ENCODE results near the gene TBC1D32. TPM values are rescaled to one million over a fixed set of nuclear protein-coding genes. Genes with fewer than 3 reads are reported as not detected.

TBC1D32 gene
- total and polyA plus RNA-seq, 2 donors (not counting 3 experiments of a cell fraction or from before 2014, with no cell fraction given): 2.5 to 4.0 TPM

DNA sequence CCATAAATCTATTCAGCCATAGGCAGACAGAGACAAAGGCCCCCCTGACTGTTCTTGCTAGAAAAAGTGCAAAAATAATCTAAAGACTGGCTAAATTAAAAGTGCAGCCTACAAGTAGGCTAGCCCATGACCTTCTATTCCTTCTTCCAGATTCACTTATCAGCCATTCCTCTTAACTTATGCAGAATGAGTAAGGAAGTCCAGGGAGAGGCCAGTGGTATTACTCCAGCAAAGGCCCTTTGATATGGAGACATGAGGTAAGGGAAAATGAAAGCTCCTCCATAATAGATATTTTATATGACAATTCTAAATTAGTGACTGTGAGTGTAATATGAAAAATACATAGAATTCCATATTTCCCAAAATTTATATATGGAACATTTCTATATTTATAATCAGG, 199.4 kb downstream of the TBC1D32 start:
- CTCF ChIA-PET: interaction anchor here (1.4 kb wide), 1 partner anchor 9 kb away, joined by 3 read pairs; no protein-coding TSS in a partner anchor

More for the DNA sequence above, 199.4 kb downstream of the TBC1D32 start:
- dilution Hi-C loops (cut with MboI; ENCODE audit: extremely low pct_ligation_motif_present, low sequenced_read_pairs) (no loop called here), intact Hi-C loops (cut with micrococcal nuclease) (no loop called here)
- FAIRE-seq: no peak
- Histone ChIP-seq H3K4me2 (ENCODE audit: insufficient read depth, low read length) (no peak overlapping the region), H3K36me3 (ENCODE audit: control insufficient read depth in 2 of 2, extremely low read depth in 1 of 2, insufficient read depth in 2 of 2, low read length in 2 of 2) (no peaks in the 10 kb centered on the region), H3K9me3 (replicated peaks; ENCODE audit: control insufficient read depth, insufficient read depth, low read length) (no peaks in the 10 kb centered on the region), H4K20me1 (replicated peaks; ENCODE audit: control insufficient read depth, extremely low read depth, insufficient read depth, low read length) (no peaks in the 10 kb centered on the region), H3K4me1 (ENCODE audit: control insufficient read depth, extremely low read depth, insufficient read depth, low read length) (no peaks in the 10 kb centered on the region), H3K79me2 (ENCODE audit: control insufficient read depth, insufficient read depth, low read length) (no peaks in the 10 kb centered on the region), H3K4me3 (replicated peaks in 1 of 3; ENCODE audit: insufficient read depth in 1 of 3, low read depth in 1 of 3, low read length in 3 of 3) (no peak overlapping the region), H3K27me3 (ENCODE audit: control insufficient read depth in 2 of 2, insufficient read depth in 2 of 2, low read length in 2 of 2) (no peaks in the 10 kb centered on the region), H3K27ac (ENCODE audit: insufficient read depth, low read depth, low read length) (no peak overlapping the region), H3K9ac (replicated peaks; ENCODE audit: extremely low read depth, insufficient read depth, low read length) (no peak overlapping the region), H3K9me1 (replicated peaks; ENCODE audit: control insufficient read depth, extremely low read depth, insufficient read depth, low read length) (no peaks in the 10 kb centered on the region), H2AFZ (ENCODE audit: low read depth, low read length) (no peak overlapping the region)
- BruUV-seq (replicated peaks): no TSS peak
- no peak for DNase-seq (ENCODE audit: low read depth, low spot score)
- POLR2A ChIA-PET: no interaction called here
- TF ChIP-seq, protein P1, sequence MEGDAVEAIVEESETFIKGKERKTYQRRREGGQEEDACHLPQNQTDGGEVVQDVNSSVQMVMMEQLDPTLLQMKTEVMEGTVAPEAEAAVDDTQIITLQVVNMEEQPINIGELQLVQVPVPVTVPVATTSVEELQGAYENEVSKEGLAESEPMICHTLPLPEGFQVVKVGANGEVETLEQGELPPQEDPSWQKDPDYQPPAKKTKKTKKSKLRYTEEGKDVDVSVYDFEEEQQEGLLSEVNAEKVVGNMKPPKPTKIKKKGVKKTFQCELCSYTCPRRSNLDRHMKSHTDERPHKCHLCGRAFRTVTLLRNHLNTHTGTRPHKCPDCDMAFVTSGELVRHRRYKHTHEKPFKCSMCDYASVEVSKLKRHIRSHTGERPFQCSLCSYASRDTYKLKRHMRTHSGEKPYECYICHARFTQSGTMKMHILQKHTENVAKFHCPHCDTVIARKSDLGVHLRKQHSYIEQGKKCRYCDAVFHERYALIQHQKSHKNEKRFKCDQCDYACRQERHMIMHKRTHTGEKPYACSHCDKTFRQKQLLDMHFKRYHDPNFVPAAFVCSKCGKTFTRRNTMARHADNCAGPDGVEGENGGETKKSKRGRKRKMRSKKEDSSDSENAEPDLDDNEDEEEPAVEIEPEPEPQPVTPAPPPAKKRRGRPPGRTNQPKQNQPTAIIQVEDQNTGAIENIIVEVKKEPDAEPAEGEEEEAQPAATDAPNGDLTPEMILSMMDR (IDR thresholded peaks at IDR 0.05; ENCODE audit: extremely low read depth in 1 of 2, insufficient read depth in 1 of 2, low read depth in 1 of 2, low read length in 2 of 2): no peak
- TF ChIP-seq FOS (IDR thresholded peaks at IDR 0.05; ENCODE audit: borderline replicate concordance, insufficient read depth, low read length) (no peak), JUN (IDR thresholded peaks at IDR 0.05; ENCODE audit: borderline replicate concordance, insufficient read depth, insufficient read length, low read depth) (no peak), EZH2 (IDR thresholded peaks at IDR 0.05; ENCODE audit: borderline replicate concordance, low read depth, low read length, severe bottlenecking) (no peak), MAX (IDR thresholded peaks at IDR 0.05; ENCODE audit: insufficient read depth, insufficient read length) (no peak), POLR2AphosphoS5 (IDR thresholded peaks at IDR 0.05; ENCODE audit: insufficient read depth, low read depth, low read length) (no peak)

All from endothelial cell of umbilical vein (primary cell).